Epithelial cell of prostate (primary cell): Measurements from ENCODE around the gene SYTL1.
A peak's percentile ranks its signal among the peaks of the same experiment; 100 is the strongest.
"Not testable (repeated sequence)": the region's sequence is repeated elsewhere in the genome, so short reads cannot be mapped to it uniquely, and the experiment has no call there.

Experiments
- DNase-seq: peaks from one replicate; pipeline ENCODE4 v3.0.0-alpha.2; 2011; ENCODE audit warnings: low read depth, low spot score
- H3K27ac ChIP-seq: fragments of 450-650 bp; 2 replicates; pipeline ENCODE4 v1.5.1; 2017; ENCODE audit warnings: mild to moderate bottlenecking

Gene SYTL1

DNA sequence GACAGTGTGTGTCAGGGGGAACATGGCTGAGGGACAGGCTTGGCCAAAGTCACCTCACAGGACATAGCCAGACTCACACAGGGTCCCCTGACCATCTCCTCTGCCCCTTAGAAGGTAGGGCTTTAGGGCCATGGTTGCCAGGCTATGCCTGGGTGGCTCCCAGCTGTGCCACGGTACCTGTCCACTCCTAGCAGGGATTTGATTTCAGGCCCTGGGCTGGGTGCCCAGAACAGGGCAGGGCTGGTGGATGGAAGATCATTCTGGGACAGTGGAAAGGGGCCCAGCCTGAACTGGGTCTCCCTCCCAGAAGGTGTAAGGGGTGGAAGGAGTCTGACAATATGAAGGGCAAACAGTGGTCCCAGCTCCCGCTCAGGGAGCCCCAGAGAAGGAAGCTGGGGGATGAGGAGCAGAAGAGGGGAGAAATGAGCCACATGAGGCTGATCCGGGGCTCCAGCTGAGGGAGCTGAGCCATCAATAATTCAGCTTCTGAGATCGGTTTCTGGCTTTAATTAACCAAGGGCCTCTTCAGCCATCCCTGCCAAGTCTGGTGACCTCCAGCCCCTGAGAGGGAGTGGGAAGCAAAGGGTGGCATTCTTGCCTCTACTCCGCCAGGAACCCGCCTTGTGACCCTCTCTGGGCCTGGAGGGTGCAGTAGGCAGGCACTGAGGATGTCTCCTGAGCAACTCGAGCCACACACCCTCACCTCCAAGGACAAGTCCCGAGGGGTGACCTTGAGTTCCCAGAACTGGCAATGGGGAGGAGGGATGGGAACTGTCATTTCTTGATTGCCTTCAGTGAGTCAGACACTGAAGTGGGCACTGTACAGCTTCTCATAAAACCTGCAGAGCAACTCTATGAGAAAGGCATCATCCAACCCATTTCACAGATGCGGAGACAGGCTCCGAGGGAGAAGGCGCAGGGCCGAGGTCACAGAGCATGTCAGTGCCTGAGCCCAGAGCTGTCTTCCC, 39.2 kb downstream of the SYTL1 start:
- no peak overlapping the region for H3K27ac ChIP-seq
- DNase-seq, result no peak

- H3K27ac ChIP-seq, result no peak overlapping the region
- DNase-seq, result no peak
These were observed 40.3 kb downstream of the SYTL1 start for GRCh38 chr1:27381969-27382762.

DNA sequence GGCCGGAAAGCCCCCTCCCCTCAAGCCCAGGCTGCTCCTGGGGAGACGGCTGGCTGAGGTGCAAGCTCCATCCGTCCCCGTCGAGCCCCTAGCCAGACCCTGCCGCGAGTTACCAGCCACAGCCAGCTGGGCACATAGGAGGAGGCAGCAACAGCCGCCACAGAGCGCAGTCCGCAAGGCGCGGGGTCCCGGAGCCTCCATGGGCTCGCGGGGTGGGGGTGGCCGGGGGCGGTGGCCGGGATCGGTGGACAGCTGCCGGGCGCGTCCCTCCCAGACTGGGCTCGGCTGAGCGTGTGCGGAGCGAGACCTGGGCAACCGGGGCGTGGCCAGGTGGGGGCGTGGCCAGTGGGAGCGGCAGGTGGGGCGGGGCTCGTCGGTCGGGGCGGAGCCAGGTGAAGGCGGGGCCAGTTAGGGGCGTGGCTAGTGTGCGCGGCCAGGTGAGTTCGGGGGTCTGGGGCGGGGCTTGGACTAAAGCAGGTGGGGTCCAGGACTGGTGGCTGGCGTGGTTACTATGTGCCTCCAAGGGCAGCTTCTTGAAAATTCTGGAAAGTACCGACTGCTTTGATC, 41.3 kb downstream of the SYTL1 start, which contains the start of gene CD164L2:
Gene CD164L2 (minus strand): TSS at position 295 of the 567 bp plus-strand sequence. CDS start 94 bp downstream, at position 201.
- DNase-seq, result no peak
- no peak within 1 kb of the TSS for H3K27ac ChIP-seq

- no peak overlapping the region for H3K27ac ChIP-seq
- DNase-seq, result no peak
These were observed 41.8 kb downstream of the SYTL1 start for GRCh38 chr1:27383661-27384060.

GRCh38 chr1:27384797-27385196, 43.0 kb downstream of the SYTL1 start:
- DNase-seq, H3K27ac ChIP-seq: not testable (repeated sequence)

DNA sequence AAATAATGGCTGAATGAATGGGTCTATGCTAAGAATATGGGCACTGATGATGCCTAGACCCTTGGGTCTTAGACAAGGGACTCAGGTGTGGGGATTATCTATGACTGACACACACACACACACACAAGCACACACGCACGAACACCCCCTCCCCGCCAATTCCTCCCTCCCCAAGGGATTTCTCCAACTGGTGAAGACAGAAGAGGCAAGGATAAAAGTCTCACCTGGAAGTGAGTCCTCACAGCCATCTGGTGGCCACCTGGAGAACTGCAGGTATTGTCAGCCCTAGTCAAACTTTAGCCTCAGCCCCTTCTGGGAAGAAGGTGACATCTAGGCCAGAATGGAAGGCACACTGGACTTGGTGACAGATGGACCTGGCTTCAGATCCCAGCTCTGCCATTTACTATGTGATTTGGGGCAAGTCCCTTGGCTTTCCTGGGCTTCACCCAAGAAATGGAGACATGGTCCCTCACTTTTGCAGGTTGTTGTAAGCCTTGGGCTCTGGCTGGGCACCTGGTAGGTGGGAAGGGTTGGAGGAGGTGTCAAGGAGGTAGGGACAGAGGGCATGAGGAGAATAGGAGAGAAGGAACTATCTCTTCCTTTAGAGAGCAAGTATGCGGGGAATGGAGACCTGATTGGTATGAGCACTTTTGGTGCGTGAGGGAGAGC, 46.6 kb downstream of the SYTL1 start:
- DNase-seq, result no peak

DNA sequence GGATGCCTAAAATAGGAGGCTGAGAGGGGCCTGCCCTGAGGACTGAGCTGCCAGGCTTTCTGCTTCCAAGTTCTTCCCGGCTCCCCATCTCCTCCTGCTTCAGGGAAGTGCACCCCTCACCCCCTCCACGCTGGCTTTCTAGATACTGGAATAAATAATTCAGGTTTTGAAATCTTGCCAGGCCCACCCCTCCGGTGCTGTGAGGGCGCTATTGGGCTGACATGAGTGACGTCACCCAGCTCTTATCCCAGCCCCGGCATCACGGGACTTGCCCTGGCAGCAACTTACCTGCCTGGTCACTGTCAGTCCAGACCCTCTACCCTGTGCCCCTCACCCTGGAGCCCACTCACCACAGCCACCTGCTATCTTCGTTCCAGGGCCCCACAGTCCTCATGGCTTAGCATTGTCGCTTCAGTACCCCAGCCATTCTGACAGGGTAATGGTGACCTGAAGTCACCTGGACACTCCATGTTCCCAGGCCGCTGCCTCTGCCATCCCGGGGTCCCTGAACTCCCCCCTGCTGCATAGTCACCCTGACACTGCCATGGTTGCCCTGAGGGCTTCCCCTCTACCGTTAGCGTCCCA, 49.8 kb downstream of the SYTL1 start:
- peak overlapping the region; percentile 13 for H3K27ac ChIP-seq
- no peak for DNase-seq

More for the DNA sequence above, 46.6 kb downstream of the SYTL1 start:
- no peak overlapping the region for H3K27ac ChIP-seq

GRCh38 chr1:27392096-27392777, 50.4 kb downstream of the SYTL1 start, which contains the start of gene GPR3:
Gene GPR3, plus strand, starts transcription at chr1:27392622. Its CDS starts 1,177 bp downstream, at chr1:27393799.
- no peak for DNase-seq
- H3K27ac ChIP-seq, result peak within 1 kb of the TSS; percentile 13

GRCh38 chr1:27392778-27393635, 51.2 kb downstream of the SYTL1 start:
- H3K27ac ChIP-seq, result peak overlapping the region; percentile 13

GRCh38 chr1:27393641-27394281, 51.9 kb downstream of the SYTL1 start:
- DNase-seq, result no peak
- no peak overlapping the region for H3K27ac ChIP-seq

More at GRCh38 chr1:27392778-27393635, 51.2 kb downstream of the SYTL1 start:
- no peak for DNase-seq

DNA sequence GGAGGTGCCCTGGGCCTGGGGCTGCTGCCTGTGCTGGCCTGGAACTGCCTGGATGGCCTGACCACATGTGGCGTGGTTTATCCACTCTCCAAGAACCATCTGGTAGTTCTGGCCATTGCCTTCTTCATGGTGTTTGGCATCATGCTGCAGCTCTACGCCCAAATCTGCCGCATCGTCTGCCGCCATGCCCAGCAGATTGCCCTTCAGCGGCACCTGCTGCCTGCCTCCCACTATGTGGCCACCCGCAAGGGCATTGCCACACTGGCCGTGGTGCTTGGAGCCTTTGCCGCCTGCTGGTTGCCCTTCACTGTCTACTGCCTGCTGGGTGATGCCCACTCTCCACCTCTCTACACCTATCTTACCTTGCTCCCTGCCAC, 52.4 kb downstream of the SYTL1 start:
- no peak overlapping the region for H3K27ac ChIP-seq
- DNase-seq, result no peak

- no peak overlapping the region for H3K27ac ChIP-seq
- DNase-seq, result no peak
These were observed 53.1 kb downstream of the SYTL1 start for GRCh38 chr1:27394925-27395324.

- no peak overlapping the region for H3K27ac ChIP-seq
- no peak for DNase-seq
These were observed 53.8 kb downstream of the SYTL1 start for GRCh38 chr1:27395441-27396195.

DNA sequence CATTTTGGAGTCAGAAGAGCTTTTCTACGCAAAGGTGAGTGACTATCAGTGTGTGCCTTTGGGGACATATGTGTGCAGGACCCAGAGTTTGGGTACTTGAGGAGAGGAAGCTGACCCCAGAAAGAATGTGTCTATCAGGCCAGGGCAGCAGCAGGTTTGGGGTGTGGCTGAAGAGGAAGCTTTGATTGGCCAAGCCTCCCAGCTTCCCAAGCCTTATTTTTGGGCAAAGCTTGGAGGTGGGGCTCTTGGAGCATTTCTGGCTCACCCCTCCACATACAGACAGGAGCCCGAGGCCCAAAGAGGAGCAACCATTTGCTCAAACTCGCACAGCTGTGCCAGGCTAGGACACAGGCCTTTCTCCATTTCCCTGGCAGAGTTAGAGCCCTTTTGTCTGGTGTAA, 55.3 kb downstream of the SYTL1 start:
- no peak for DNase-seq
- H3K27ac ChIP-seq, result no peak overlapping the region

DNA sequence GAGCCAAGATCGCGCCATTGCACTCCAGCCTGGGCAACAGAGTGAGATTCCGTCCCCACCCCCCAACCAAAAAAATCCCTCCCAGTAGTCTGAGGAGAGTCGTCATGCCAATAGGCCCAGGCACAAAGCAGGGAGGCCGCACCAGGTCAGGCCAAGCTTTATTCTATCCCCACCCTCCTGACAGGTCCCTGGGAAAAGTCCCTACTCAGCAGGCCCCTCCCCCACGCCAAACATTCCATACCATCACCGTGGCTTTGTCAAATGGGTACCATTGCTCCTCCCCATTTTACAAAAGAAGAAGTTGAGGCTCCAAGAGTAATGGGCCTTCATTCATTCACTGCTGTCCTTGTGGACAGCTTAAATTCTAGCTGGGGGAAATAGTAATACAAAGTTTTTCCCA, 55.9 kb downstream of the SYTL1 start:
- no peak for DNase-seq
- no peak overlapping the region for H3K27ac ChIP-seq

DNA sequence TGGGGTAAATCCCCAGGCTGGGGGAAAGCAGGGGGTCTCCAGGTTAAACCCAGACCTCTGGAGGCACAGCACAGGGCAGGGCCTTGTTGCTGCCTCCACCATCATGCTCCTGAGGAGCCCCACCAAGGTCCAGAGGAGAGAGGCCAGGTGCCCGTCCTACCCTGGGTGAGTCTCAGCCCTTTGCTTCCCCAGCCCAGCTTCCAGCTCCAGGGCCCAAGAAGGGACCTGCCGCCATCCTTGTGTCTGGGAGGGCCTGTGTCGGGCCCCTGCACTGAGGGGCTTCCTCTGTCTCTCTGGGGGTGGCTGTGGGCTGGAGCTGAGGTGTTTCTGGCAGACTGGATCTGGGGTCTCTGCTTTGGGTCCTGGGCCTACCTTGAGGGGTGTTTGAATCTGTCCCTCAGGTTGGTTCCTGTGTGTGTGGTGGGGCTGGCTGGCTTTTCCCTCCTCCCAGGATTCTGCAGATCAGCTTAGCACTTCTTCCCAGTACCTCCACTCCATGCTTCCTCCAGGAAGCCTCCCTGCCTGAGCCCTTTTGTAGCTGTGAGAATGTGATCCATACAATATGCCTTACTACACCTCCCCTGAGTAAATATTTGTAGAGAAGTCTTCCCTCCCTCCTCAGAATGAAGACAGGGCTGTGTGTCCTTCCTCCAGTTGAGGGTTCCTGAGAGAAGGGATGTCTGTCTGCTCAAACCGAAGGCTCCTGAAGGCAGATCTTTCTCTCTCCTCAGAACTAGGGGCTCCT, 56.8 kb downstream of the SYTL1 start:
- H3K27ac ChIP-seq, result no peak overlapping the region

More for the DNA sequence above, 56.8 kb downstream of the SYTL1 start:
- DNase-seq, result no peak
